ENCODE results near the gene BYSL. TPM values are rescaled to one million over a fixed set of nuclear protein-coding genes. Genes with fewer than 3 reads are reported as not detected.
"Not testable (repeated sequence)": the region's sequence is repeated elsewhere in the genome, so short reads cannot be mapped to it uniquely, and the experiment has no call there.

Gene BYSL
- total RNA-seq, 1 experiment from 2014 or later = 50.8 TPM

GRCh38 chr6:41942882-41943281, 21.6 kb downstream of the BYSL start:
- not testable (repeated sequence) for H3K4me3 Mint-ChIP-seq; ATAC-seq; DNase-seq (ENCODE audit: low spot score); H3K36me3 Mint-ChIP-seq; H3K27me3 Mint-ChIP-seq (ENCODE audit: low read depth); H3K27ac Mint-ChIP-seq; H3K9me3 Mint-ChIP-seq
- ChIA-PET POLR2A (interaction anchor here (0.6 to 0.7 kb wide), 2 partner anchors 88 to 160 kb away, joined by 4 read pairs; no protein-coding TSS in a partner anchor), CTCF (interaction anchor here (0.8 to 5.1 kb wide), 4 partner anchors 21 to 209 kb away, joined by 3 to 91 read pairs (median 30); partner anchors contain the start of genes BYSL and MED20)
- peaks cover 32% of the 10 kb centered on the region for H3K4me1 Mint-ChIP-seq

GRCh38 chr6:41943456-41943855, 22.2 kb downstream of the BYSL start:
- ATAC-seq (no peak), DNase-seq (ENCODE audit: low spot score) (no peak)
- Mint-ChIP-seq H3K4me1 (peaks cover 29% of the 10 kb centered on the region), H3K27ac (no peak overlapping the region), H3K36me3 (no peaks in the 10 kb centered on the region), H3K4me3 (no peak overlapping the region), H3K9me3 (no peaks in the 10 kb centered on the region), H3K27me3 (ENCODE audit: low read depth) (peaks cover 7% of the 10 kb centered on the region)
- POLR2A ChIA-PET = interaction anchor here (0.5 kb wide), 1 partner anchor 46 kb away, joined by 4 read pairs; no protein-coding TSS in a partner anchor
- TF ChIP-seq SP1 (CRISPR knock-in tag; conservative IDR thresholded peaks at IDR 0.05) = no peak
- no peak for TF ChIP-seq ATF1 (CRISPR knock-in tag; IDR thresholded peaks at IDR 0.05)
- no peak for TF ChIP-seq EMX1 (CRISPR knock-in tag; IDR thresholded peaks at IDR 0.05)
- TF ChIP-seq, protein P1, sequence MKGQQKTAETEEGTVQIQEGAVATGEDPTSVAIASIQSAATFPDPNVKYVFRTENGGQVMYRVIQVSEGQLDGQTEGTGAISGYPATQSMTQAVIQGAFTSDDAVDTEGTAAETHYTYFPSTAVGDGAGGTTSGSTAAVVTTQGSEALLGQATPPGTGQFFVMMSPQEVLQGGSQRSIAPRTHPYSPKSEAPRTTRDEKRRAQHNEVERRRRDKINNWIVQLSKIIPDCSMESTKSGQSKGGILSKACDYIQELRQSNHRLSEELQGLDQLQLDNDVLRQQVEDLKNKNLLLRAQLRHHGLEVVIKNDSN (CRISPR knock-in tag; IDR thresholded peaks at IDR 0.05) = no peak
- TF ChIP-seq ZNF263 (CRISPR knock-in tag; IDR thresholded peaks at IDR 0.05; ENCODE audit: low read depth) = no peak
- TF ChIP-seq, protein P2, sequence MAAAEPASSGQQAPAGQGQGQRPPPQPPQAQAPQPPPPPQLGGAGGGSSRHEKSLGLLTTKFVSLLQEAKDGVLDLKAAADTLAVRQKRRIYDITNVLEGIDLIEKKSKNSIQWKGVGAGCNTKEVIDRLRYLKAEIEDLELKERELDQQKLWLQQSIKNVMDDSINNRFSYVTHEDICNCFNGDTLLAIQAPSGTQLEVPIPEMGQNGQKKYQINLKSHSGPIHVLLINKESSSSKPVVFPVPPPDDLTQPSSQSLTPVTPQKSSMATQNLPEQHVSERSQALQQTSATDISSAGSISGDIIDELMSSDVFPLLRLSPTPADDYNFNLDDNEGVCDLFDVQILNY (CRISPR knock-in tag; IDR thresholded peaks at IDR 0.05) = no peak
- no peak for TF ChIP-seq ZNF232 (CRISPR knock-in tag; IDR thresholded peaks at IDR 0.05)
- no peak for TF ChIP-seq HMGA2 (CRISPR knock-in tag; IDR thresholded peaks at IDR 0.05)
- no peak for TF ChIP-seq ZNF512 (CRISPR knock-in tag; IDR thresholded peaks at IDR 0.05; ENCODE audit: borderline replicate concordance)
- TF ChIP-seq, protein P3, sequence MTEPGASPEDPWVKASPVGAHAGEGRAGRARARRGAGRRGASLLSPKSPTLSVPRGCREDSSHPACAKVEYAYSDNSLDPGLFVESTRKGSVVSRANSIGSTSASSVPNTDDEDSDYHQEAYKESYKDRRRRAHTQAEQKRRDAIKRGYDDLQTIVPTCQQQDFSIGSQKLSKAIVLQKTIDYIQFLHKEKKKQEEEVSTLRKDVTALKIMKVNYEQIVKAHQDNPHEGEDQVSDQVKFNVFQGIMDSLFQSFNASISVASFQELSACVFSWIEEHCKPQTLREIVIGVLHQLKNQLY (CRISPR knock-in tag; IDR thresholded peaks at IDR 0.05) = no peak
- no peak for TF ChIP-seq AR (CRISPR knock-in tag; IDR thresholded peaks at IDR 0.05)
- no peak for TF ChIP-seq ZNF416 (CRISPR knock-in tag; IDR thresholded peaks at IDR 0.05)
- TF ChIP-seq MXD4 (CRISPR knock-in tag; IDR thresholded peaks at IDR 0.05; ENCODE audit: borderline replicate concordance) = no peak
- no peak for TF ChIP-seq IRF2 (CRISPR knock-in tag; IDR thresholded peaks at IDR 0.05; ENCODE audit: borderline replicate concordance, low read depth)
- TF ChIP-seq, protein P4, sequence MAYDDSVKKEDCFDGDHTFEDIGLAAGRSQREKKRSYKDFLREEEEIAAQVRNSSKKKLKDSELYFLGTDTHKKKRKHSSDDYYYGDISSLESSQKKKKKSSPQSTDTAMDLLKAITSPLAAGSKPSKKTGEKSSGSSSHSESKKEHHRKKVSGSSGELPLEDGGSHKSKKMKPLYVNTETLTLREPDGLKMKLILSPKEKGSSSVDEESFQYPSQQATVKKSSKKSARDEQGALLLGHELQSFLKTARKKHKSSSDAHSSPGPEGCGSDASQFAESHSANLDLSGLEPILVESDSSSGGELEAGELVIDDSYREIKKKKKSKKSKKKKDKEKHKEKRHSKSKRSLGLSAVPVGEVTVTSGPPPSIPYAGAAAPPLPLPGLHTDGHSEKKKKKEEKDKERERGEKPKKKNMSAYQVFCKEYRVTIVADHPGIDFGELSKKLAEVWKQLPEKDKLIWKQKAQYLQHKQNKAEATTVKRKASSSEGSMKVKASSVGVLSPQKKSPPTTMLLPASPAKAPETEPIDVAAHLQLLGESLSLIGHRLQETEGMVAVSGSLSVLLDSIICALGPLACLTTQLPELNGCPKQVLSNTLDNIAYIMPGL (CRISPR knock-in tag; IDR thresholded peaks at IDR 0.05) = no peak
- no peak for TF ChIP-seq NFE2L1 (CRISPR knock-in tag; IDR thresholded peaks at IDR 0.05)
- TF ChIP-seq NR1H2 (CRISPR knock-in tag; IDR thresholded peaks at IDR 0.05) = no peak
- CTCF ChIA-PET = interaction anchor here (2.4 kb wide), 1 partner anchor 22 kb away, joined by 21 read pairs; the partner anchor contains the start of genes BYSL and MED20
